Gastroesophageal sphincter (tissue), 4 donors: ENCODE results near the gene TRAK2. TPM values are rescaled to one million over a fixed set of nuclear protein-coding genes. Genes with fewer than 3 reads are reported as not detected.
A peak's percentile ranks its signal among the peaks of the same experiment; 100 is the strongest.

Experiments used
- ATAC-seq: fragments of 150-250 bp; one replicate; pipeline ENCODE4 v1.9.1; 2016; ENCODE audit warnings: mild to moderate bottlenecking, moderate library complexity
- H3K27ac ChIP-seq, 4 donors: fragments of 200-600 bp; sonication (generic) in 3 of 4; 1 replicate in 3 of 4; 2 replicates in 1 of 4; pipeline ENCODE4 v1.5.1; 2016 to 2019
- H3K27me3 ChIP-seq: fragments of 200-600 bp; sonication (generic); one replicate; pipeline ENCODE4 v1.5.1; 2019
- H3K36me3 ChIP-seq, 2 donors: fragments of 200-600 bp; sonication (generic); one replicate each; pipeline ENCODE4 v1.5.1; 2019; ENCODE audit warnings: control low read depth in 1 of 2
- H3K4me1 ChIP-seq, 3 donors: fragments of 200-600 bp; sonication (generic); 1 replicate in 2 of 3; 2 replicates in 1 of 3; pipeline ENCODE4 v1.5.1; 2016 to 2019; ENCODE audit warnings: control low read depth in 2 of 3
- H3K4me3 ChIP-seq, 2 donors: fragments of 200-600 bp; sonication (generic); one replicate each; pipeline ENCODE4 v1.5.1; 2019; ENCODE audit warnings: mild to moderate bottlenecking in 1 of 2, moderate library complexity in 1 of 2
- H3K9me3 ChIP-seq, 3 donors: fragments of 200-600 bp; sonication (generic); one replicate each; pipeline ENCODE4 v1.5.1; 2017 to 2019; ENCODE audit warnings: control low read depth in 2 of 3
- EP300 ChIP-seq: sonication (generic); formaldehyde crosslinking; IDR thresholded peaks from one replicate; pipeline ENCODE4 v1.6.1; 2017; ENCODE audit warnings: antibody characterized with exemption, mild to moderate bottlenecking
- POLR2A ChIP-seq, 2 donors: fragments of 450-650 bp; IDR thresholded peaks; one replicate each; pipeline ENCODE4 v1.6.1; 2017; ENCODE audit warnings: antibody characterized with exemption in 2 of 2, mild to moderate bottlenecking in 2 of 2, moderate library complexity in 1 of 2
- POLR2AphosphoS5 ChIP-seq: sonication (generic); formaldehyde crosslinking; IDR thresholded peaks from one replicate; pipeline ENCODE4 v1.6.1; 2017; ENCODE audit warnings: antibody characterized with exemption
- WGBS, 2 donors: methylation state at CpG; one replicate each; pipeline ENCODE4 v1.1.5; 2018; ENCODE audit warnings: low coverage in 1 of 2; 5-methylcytosine and 5-hydroxymethylcytosine counted together
- total RNA-seq, 4 donors: library from RNA; depleted of rRNA; stranded (reverse); fragments of >200 nt; gene quantifications; one replicate each; pipeline ENCODE4 v1.1.0, GENCODE V29; 2016
- TF ChIP-seq, protein P1 (sequence below), 4 experiments: fragments of 200-600 bp in 2 of 4; fragments of 450-650 bp in 2 of 4; sonication (generic) in 1 of 4; IDR thresholded peaks; one replicate each; pipeline ENCODE4 v1.5.1; 2017 to 2019; ENCODE audit warnings: antibody characterized with exemption in 4 of 4, mild to moderate bottlenecking in 2 of 4, moderate library complexity in 2 of 4

Gene TRAK2
- total RNA-seq, 4 donors from 2014 or later: 64.8 to 129 (median 105) TPM

DNA sequence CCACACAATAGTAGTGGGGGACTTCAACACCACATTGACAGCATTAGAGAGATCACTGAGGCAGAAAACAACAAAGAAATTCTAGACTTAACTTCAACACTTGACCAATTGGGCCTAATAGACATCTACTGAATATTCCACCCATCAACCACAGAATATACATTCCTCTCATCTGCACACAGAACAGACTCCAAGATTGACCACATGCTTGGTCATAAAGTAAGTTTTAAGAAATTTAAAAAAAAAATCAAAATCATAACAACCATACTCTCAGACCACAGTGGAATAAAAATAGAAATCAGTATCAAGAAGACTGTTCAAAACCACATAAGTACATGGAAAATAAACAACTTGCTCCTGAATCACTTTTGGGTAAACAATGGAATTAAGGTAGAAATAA is 85.1 kb downstream of the TRAK2 start:
- H3K36me3 ChIP-seq: peaks cover 0 to 49% of the 10 kb centered on the region in 2 donors
- no peaks in the 10 kb centered on the region for H3K27me3 ChIP-seq
- H3K9me3 ChIP-seq: peaks cover 0 to 22% (median 0%) of the 10 kb centered on the region in 3 donors
- H3K27ac ChIP-seq: no peak overlapping the region
- ATAC-seq: no peak
- H3K4me3 ChIP-seq: no peak overlapping the region
- peaks cover 0 to 5% (median 0%) of the 10 kb centered on the region in 3 donors for H3K4me1 ChIP-seq
- no peak for TF ChIP-seq POLR2A (IDR thresholded peaks at IDR 0.05)
- TF ChIP-seq EP300: no peak
- TF ChIP-seq POLR2AphosphoS5: no peak
- TF ChIP-seq, protein P1, sequence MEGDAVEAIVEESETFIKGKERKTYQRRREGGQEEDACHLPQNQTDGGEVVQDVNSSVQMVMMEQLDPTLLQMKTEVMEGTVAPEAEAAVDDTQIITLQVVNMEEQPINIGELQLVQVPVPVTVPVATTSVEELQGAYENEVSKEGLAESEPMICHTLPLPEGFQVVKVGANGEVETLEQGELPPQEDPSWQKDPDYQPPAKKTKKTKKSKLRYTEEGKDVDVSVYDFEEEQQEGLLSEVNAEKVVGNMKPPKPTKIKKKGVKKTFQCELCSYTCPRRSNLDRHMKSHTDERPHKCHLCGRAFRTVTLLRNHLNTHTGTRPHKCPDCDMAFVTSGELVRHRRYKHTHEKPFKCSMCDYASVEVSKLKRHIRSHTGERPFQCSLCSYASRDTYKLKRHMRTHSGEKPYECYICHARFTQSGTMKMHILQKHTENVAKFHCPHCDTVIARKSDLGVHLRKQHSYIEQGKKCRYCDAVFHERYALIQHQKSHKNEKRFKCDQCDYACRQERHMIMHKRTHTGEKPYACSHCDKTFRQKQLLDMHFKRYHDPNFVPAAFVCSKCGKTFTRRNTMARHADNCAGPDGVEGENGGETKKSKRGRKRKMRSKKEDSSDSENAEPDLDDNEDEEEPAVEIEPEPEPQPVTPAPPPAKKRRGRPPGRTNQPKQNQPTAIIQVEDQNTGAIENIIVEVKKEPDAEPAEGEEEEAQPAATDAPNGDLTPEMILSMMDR (IDR thresholded peaks at IDR 0.05): no peak

DNA sequence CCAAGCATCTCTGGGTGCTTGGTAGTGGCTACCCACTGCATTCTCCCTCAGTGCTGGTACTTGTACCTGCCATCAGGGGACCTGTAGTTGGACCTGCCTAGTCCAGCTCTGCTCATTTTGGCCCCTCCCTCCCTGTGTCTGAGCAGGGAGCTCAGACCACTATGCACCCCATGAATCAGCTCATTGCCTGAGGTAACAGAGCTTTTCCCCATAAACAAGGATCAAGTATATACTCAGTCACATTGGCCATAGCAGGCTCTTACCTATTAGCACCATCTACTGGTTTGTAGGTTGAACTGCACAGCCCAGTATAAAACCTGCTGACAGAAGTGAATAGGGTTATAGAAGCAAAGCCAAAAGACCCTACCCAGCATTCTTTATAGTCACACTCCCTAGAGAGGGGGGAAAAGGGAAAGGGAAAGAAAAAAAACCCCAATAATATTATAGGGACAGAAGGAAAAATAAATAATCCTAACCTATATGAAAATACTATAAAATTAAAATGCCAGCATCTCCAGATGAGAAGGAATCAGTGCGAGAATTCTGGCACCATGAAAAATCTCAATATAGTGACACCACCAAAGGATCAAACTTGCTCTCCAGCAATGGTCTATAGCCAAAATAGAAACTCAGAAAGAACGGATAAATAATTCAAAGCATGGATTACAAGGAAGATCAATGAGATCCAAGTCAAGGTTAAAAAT is 87.2 kb downstream of the TRAK2 start:
- Histone ChIP-seq H3K36me3 (peaks cover 0 to 50% of the 10 kb centered on the region in 2 donors), H3K4me1 (peaks cover 0 to 5% (median 0%) of the 10 kb centered on the region in 3 donors), H3K4me3 (no peak overlapping the region), H3K27ac (no peak overlapping the region), H3K27me3 (no peaks in the 10 kb centered on the region), H3K9me3 (peaks cover 0 to 22% (median 0%) of the 10 kb centered on the region in 3 donors)
- ATAC-seq: no peak
- TF ChIP-seq POLR2AphosphoS5 (no peak), EP300 (no peak), POLR2A (IDR thresholded peaks at IDR 0.05) (no peak)
- TF ChIP-seq, protein P1 (IDR thresholded peaks at IDR 0.05): peak; percentile 62 to 75 (median 70)
- 64 to 75% methylated on average over 2 of the region's 2 CpGs for WGBS, 2 donors

DNA sequence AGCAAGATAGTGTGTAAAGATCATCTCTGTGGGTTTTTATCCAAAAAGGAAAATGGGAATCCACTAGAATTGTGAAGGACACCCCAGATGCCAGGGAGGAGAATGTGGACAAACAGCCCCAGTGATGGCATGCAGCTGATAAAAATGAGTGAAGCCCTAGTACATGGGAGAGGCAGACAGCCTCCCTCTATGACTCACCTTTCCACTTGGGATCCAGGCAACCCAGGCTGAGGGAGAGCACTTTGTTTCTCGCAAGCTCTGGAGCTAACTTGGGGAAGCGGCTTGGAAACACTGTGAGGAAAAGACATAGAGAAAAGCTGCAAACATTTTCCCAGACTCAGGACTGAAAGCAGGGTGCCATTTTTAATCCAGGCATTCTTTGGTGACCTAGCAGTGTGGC is 88.9 kb downstream of the TRAK2 start:
- no peak for ATAC-seq

DNA sequence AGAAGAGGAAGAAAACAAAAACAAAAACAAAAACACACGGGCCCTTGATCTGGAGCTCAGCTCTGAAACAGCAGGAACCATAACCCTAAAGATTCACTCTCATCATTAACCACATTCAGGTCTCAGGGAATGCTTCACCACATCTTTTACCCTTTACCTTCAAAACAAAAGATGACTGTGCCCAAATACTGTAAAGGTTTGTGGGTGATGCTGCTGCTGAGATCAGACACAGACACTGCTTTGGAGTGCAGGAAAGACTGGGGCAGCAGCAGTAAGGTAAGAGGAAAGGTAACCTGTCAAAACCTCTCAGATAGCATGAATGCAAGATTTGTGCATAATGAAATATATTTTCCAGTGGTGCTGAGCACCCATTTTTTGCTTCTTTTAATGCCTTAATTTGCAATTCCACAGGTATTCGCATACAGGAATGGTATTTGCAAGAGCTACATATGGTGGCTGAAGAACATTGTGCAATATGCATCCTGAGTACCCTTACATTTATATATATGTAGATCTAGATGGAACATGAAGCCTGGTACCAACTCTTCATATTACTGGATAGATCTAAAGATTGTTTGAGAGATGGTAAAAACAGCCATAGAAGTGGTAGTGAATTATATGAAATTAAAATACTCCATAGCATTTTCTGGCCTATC is 90.1 kb downstream of the TRAK2 start:
- ATAC-seq: no peak
- TF ChIP-seq POLR2AphosphoS5: no peak
- TF ChIP-seq EP300: no peak
- no peak for TF ChIP-seq POLR2A (IDR thresholded peaks at IDR 0.05)
- Histone ChIP-seq H3K27me3 (no peaks in the 10 kb centered on the region), H3K4me1 (peaks cover 0 to 14% (median 5%) of the 10 kb centered on the region in 3 donors), H3K9me3 (no peaks in the 10 kb centered on the region), H3K27ac (no peak overlapping the region), H3K36me3 (peaks cover 0 to 55% of the 10 kb centered on the region in 2 donors), H3K4me3 (no peak overlapping the region)
- 91 to 96% methylated on average over 1 to 2 of the region's 2 CpGs for WGBS, 2 donors

More for the DNA sequence above, 88.9 kb downstream of the TRAK2 start:
- Histone ChIP-seq H3K27me3 (no peaks in the 10 kb centered on the region), H3K4me3 (no peak overlapping the region), H3K9me3 (peaks cover 0 to 8% (median 0%) of the 10 kb centered on the region in 3 donors), H3K36me3 (peaks cover 0 to 55% of the 10 kb centered on the region in 2 donors), H3K27ac (no peak overlapping the region), H3K4me1 (peaks cover 0 to 8% (median 0%) of the 10 kb centered on the region in 3 donors)
- 92 to 100% methylated on average over 2 of the region's 2 CpGs for WGBS, 2 donors
- TF ChIP-seq, protein P1 (IDR thresholded peaks at IDR 0.05): no peak
- TF ChIP-seq EP300 (no peak), POLR2A (IDR thresholded peaks at IDR 0.05) (no peak), POLR2AphosphoS5 (no peak)

DNA sequence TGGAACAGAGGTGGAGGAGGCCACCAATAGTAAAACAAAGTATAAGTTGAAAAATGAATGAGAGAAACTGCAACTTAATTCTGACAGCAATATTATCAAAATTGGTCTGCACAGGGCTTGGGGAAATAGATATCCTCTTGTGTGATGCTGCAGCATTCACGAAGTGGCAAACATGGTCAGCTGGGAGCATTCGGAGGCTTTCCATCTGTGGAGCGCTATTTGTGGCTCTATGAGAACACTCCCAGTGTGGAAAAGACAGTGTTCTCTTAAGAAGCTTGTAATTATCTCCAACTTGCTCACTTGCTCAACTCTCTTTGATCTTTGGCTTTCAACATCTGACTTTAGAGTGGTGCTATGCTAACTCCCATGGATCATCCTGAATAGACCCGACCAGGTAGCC is 91.0 kb downstream of the TRAK2 start:
- H3K36me3 ChIP-seq: peaks cover 0 to 55% of the 10 kb centered on the region in 2 donors
- WGBS, 2 donors: 75 to 86% methylated on average over 2 to 3 of the region's 4 CpGs
- no peaks in the 10 kb centered on the region for H3K27me3 ChIP-seq
- H3K4me1 ChIP-seq: peaks cover 0 to 14% (median 5%) of the 10 kb centered on the region in 3 donors
- no peaks in the 10 kb centered on the region for H3K9me3 ChIP-seq
- H3K4me3 ChIP-seq: no peak overlapping the region
- TF ChIP-seq, protein P1 (IDR thresholded peaks at IDR 0.05): no peak
- TF ChIP-seq POLR2AphosphoS5: no peak
- TF ChIP-seq EP300: no peak
- no peak for TF ChIP-seq POLR2A (IDR thresholded peaks at IDR 0.05)
- H3K27ac ChIP-seq: no peak overlapping the region
- ATAC-seq: no peak
